ENCODE measurements around the gene RAB27A.

GRCh38 chr15:55241186-55241585 lies 48.4 kb downstream of the RAB27A start:
- TF ChIP-seq CTCF (IDR thresholded peaks at IDR 0.05; ENCODE audit: borderline replicate concordance, extremely low read depth, low read length, poor library complexity, severe bottlenecking): no peak
- TF ChIP-seq EZH2 (IDR thresholded peaks at IDR 0.05; ENCODE audit: borderline replicate concordance, low read depth, low read length, severe bottlenecking): no peak
